Right lobe of liver (tissue), 4 donors: ENCODE results near the gene TBC1D20.

Source experiments
- CTCF ChIP-seq, 4 donors: fragments of 200-600 bp in 3 of 4; fragments of 450-650 bp in 1 of 4; IDR thresholded peaks; one replicate each; pipeline versions ENCODE4 v1.5.1 to v1.8.0; 2016 to 2022; ENCODE audit warnings: antibody characterized with exemption in 4 of 4, mild to moderate bottlenecking in 2 of 4
- POLR2A ChIP-seq: fragments of 450-650 bp; IDR thresholded peaks from one replicate; pipeline ENCODE4 v1.6.1; 2017; ENCODE audit warnings: antibody characterized with exemption, mild to moderate bottlenecking
- donor health status: DM: no; HTN: no; CAD: no.
- donor health status: DM: no; HTN: no; CAD: no.
- donor health status: DM: no; HTN: yes; CAD: no.

GRCh38 chr20:401682-402495 is 60.4 kb downstream of the TBC1D20 start:
- TF ChIP-seq CTCF (IDR thresholded peaks at IDR 0.05) = no peak
- TF ChIP-seq POLR2A = peak; percentile 78
